MM.1S (cell line): ENCODE data around the gene CXorf38.

ENCODE experiments used
- EZH2 ChIP-seq: fragments of 300-600 bp; sonication (generic); optimal IDR thresholded peaks from 2 replicates; pipeline ENCODE3; 2017; ENCODE audit warnings: low read depth, mild to moderate bottlenecking, antibody characterized with exemption, low read length, mixed read lengths
- TF ChIP-seq, protein P1 (sequence below): fragments of 300-600 bp; sonication (generic); IDR thresholded peaks from 2 replicates; pipeline ENCODE4 v1.5.1; 2016; ENCODE audit warnings: antibody characterized with exemption, low read length, mixed read lengths

DNA sequence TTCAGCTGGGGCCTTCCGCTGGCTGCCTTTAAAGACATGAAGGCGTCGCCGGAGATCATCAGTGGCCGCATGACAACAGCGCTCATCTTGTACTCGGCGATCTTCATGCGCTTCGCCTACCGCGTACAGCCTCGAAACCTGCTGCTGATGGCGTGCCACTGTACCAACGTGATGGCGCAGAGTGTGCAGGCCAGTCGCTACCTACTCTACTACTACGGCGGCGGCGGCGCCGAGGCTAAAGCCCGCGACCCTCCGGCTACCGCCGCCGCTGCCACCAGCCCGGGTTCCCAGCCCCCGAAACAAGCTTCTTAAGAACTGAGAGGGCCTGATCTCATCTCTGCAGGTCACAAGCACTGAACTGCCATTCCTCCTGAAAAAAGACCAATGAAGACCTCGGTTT, 23.7 kb downstream of the CXorf38 start:
- TF ChIP-seq, protein P1, sequence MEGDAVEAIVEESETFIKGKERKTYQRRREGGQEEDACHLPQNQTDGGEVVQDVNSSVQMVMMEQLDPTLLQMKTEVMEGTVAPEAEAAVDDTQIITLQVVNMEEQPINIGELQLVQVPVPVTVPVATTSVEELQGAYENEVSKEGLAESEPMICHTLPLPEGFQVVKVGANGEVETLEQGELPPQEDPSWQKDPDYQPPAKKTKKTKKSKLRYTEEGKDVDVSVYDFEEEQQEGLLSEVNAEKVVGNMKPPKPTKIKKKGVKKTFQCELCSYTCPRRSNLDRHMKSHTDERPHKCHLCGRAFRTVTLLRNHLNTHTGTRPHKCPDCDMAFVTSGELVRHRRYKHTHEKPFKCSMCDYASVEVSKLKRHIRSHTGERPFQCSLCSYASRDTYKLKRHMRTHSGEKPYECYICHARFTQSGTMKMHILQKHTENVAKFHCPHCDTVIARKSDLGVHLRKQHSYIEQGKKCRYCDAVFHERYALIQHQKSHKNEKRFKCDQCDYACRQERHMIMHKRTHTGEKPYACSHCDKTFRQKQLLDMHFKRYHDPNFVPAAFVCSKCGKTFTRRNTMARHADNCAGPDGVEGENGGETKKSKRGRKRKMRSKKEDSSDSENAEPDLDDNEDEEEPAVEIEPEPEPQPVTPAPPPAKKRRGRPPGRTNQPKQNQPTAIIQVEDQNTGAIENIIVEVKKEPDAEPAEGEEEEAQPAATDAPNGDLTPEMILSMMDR: no peak
- no peak for TF ChIP-seq EZH2
